Transverse colon (tissue), 4 donors: ENCODE measurements around the gene TAF1C. TPM values are rescaled to one million over a fixed set of nuclear protein-coding genes. Genes with fewer than 3 reads are reported as not detected.

Experiments
- DNase-seq: peaks from one replicate; pipeline ENCODE4 v3.0.0-alpha.2; 2019
- H3K27ac ChIP-seq, 4 donors: fragments of 200-600 bp; sonication (generic); 2 replicates each; pipeline ENCODE4 v1.5.1; 2016 to 2018; ENCODE audit warnings: inconsistent platforms in 4 of 4
- H3K27me3 ChIP-seq: fragments of 200-600 bp; sonication (generic); 2 replicates; pipeline ENCODE4 v1.5.1; 2017; ENCODE audit warnings: inconsistent platforms
- H3K36me3 ChIP-seq, 4 donors: fragments of 200-600 bp; sonication (generic); 2 replicates each; pipeline ENCODE4 v1.5.1; 2017 to 2019; ENCODE audit warnings: inconsistent platforms in 4 of 4
- H3K4me1 ChIP-seq, 4 donors: fragments of 200-600 bp; sonication (generic); 2 replicates each; pipeline ENCODE4 v1.5.1; 2017 to 2020; ENCODE audit warnings: inconsistent platforms in 4 of 4
- H3K4me3 ChIP-seq, 4 donors: fragments of 200-600 bp; sonication (generic); 1 replicate in 1 of 4; 2 replicates in 3 of 4; pipeline versions ENCODE4 v1.5.1 to v1.6.1; 2017 to 2019; ENCODE audit warnings: inconsistent platforms in 4 of 4
- H3K9me3 ChIP-seq, 2 donors: fragments of 200-600 bp; sonication (generic); 2 replicates each; pipeline ENCODE4 v1.5.1; 2017 to 2019; ENCODE audit warnings: inconsistent platforms in 2 of 2
- EP300 ChIP-seq: sonication (generic); formaldehyde crosslinking; IDR thresholded peaks from one replicate; pipeline ENCODE4 v1.6.1; 2017; ENCODE audit warnings: antibody characterized with exemption, low read depth
- POLR2A ChIP-seq: fragments of 450-650 bp; IDR thresholded peaks from one replicate; pipeline ENCODE4 v1.6.1; 2016; ENCODE audit warnings: antibody characterized with exemption, mild to moderate bottlenecking, moderate library complexity
- POLR2AphosphoS5 ChIP-seq, 3 donors: sonication (generic); formaldehyde crosslinking; IDR thresholded peaks; one replicate each; pipeline ENCODE4 v1.6.1; 2016; ENCODE audit warnings: antibody characterized with exemption in 3 of 3
- WGBS, 2 donors: methylation state at CpG; one replicate each; pipeline ENCODE4 v1.1.5; 2018; ENCODE audit warnings: low coverage in 1 of 2; 5-methylcytosine and 5-hydroxymethylcytosine counted together
- in situ Hi-C, 4 donors: fragments of 200-750 bp; cut with MboI; loops; one replicate each; pipeline versions ENCODE4 v1.15.0 to v1.15.1; 2017; ENCODE audit warnings: low sequenced_read_pairs in 3 of 4, low pct_ligation_motif_present in 1 of 4, low pct_unique_long_range_greater_than_20kb in 1 of 4
- intact Hi-C: fragments of 100-400 bp; cut with DNase I; formaldehyde crosslinking; loops from one replicate; pipeline ENCODE4 v1.15.1; 2023; ENCODE audit warnings: low total_unique reads
- total RNA-seq, 4 donors: library from RNA; depleted of rRNA; stranded (reverse); fragments of >200 nt; gene quantifications; one replicate each; pipeline ENCODE4 v1.1.0, GENCODE V29; 2016
- TF ChIP-seq, protein P1 (sequence below), 5 experiments: fragments of 200-600 bp in 3 of 5; fragments of 450-650 bp in 2 of 5; sonication (generic) in 3 of 5; IDR thresholded peaks; 1 replicate in 2 of 5; 2 replicates in 3 of 5; pipeline ENCODE4 v1.5.1; 2016 to 2017; ENCODE audit warnings: antibody characterized with exemption in 5 of 5, inconsistent platforms in 3 of 5, mild to moderate bottlenecking in 2 of 5, moderate library complexity in 1 of 5

TAF1C gene
- total RNA-seq, 4 donors from 2014 or later: 33.3 to 297 (median 54.1) TPM

DNA sequence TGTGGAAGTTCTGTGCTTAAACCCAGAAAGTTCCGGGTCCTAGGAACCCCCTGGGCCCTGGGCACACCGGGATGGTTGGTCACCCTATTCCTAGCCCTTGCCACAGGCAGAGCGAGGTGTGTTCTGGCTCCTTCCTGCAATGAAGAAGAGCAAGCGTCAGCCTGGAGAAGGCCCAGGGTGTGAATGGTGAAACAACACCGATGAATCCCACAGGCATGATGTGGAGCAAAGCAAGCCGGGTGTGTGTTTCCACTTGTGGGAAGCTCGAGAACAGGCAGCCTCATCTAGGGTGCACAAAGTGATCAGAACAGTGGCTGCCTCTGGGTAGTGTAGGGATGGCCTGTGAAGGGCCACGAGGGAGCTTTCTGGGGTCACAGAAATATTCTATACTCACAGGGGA lies 39.2 kb upstream of the TAF1C start:
- Histone ChIP-seq H3K27me3 (no peaks in the 10 kb centered on the region), H3K9me3 (no peaks in the 10 kb centered on the region), H3K27ac (no peak overlapping the region), H3K36me3 (no peaks in the 10 kb centered on the region), H3K4me1 (peaks cover 0 to 11% (median 3%) of the 10 kb centered on the region in 4 donors), H3K4me3 (no peak overlapping the region)
- WGBS, 2 donors: 74 to 90% methylated on average over 4 to 8 of the region's 8 CpGs
- intact Hi-C loops (no loop called here), in situ Hi-C loops (no loop called here)
- TF ChIP-seq POLR2A: no peak
- no peak for TF ChIP-seq EP300
- TF ChIP-seq POLR2AphosphoS5 (IDR thresholded peaks at IDR 0.05): no peak
- TF ChIP-seq, protein P1, sequence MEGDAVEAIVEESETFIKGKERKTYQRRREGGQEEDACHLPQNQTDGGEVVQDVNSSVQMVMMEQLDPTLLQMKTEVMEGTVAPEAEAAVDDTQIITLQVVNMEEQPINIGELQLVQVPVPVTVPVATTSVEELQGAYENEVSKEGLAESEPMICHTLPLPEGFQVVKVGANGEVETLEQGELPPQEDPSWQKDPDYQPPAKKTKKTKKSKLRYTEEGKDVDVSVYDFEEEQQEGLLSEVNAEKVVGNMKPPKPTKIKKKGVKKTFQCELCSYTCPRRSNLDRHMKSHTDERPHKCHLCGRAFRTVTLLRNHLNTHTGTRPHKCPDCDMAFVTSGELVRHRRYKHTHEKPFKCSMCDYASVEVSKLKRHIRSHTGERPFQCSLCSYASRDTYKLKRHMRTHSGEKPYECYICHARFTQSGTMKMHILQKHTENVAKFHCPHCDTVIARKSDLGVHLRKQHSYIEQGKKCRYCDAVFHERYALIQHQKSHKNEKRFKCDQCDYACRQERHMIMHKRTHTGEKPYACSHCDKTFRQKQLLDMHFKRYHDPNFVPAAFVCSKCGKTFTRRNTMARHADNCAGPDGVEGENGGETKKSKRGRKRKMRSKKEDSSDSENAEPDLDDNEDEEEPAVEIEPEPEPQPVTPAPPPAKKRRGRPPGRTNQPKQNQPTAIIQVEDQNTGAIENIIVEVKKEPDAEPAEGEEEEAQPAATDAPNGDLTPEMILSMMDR (IDR thresholded peaks at IDR 0.05): no peak
- DNase-seq: no peak

DNA sequence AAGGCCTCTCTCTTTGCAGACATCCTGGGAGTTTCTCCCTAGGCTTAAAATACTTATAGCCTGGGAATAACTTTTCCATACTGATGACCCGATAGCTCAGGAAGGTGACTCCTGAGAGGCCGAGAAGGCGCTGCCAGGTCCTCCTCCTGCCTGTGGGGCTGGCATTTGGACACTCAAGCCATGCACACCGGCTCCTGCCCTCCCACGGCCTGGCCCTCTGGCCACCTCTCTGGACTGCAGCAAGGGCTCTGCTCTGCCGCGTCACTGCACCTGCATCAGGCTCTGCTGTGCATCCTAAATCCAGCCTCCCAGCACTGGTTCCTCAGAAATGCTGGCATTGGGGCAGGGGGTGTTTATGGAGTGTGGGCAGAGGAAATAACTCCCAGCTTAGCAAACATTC lies 38.7 kb upstream of the TAF1C start:
- no peaks in the 10 kb centered on the region for H3K9me3 ChIP-seq
- TF ChIP-seq, protein P1 (IDR thresholded peaks at IDR 0.05): no peak
- TF ChIP-seq POLR2AphosphoS5 (IDR thresholded peaks at IDR 0.05): no peak
- no peak for TF ChIP-seq EP300
- TF ChIP-seq POLR2A: no peak
- WGBS, 2 donors: 86% methylated on average over 7 of the region's 7 CpGs; no CpG with 5 or more reads in 1 of the 2 donors
- in situ Hi-C loops (no loop called here), intact Hi-C loops (no loop called here)
- H3K4me3 ChIP-seq: no peak overlapping the region
- H3K27ac ChIP-seq: no peak overlapping the region
- peaks cover 0 to 11% (median 3%) of the 10 kb centered on the region in 4 donors for H3K4me1 ChIP-seq
- H3K27me3 ChIP-seq: no peaks in the 10 kb centered on the region
- no peaks in the 10 kb centered on the region for H3K36me3 ChIP-seq
- no peak for DNase-seq

DNA sequence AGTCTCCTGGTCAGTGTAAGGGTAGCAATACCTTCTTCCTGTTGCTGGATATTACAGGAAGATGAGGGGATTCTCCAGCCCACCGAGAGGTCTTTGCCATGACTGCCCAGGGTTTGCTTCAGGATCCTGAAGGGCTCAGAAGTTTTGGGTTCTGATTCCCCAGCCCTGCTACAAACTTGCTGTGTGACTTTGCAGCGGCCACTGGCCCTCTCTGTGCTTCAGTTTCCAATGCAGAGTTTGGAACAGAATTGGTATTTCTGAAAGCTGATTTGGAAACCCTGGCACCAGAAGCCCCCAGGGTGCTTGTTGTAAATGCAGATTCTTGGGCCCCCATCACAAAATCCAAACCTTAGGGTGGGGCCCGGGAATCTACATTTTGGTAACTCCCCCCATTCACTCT lies 38.3 kb upstream of the TAF1C start:
- no peaks in the 10 kb centered on the region for H3K27me3 ChIP-seq
- WGBS, 2 donors: 85% methylated on average over 3 of the region's 3 CpGs; no CpG with 5 or more reads in 1 of the 2 donors
- H3K36me3 ChIP-seq: no peaks in the 10 kb centered on the region
- H3K9me3 ChIP-seq: no peaks in the 10 kb centered on the region
- intact Hi-C loops: no loop called here
- TF ChIP-seq, protein P1 (IDR thresholded peaks at IDR 0.05): no peak
- no peak for TF ChIP-seq POLR2A
- DNase-seq: no peak
- in situ Hi-C loops: no loop called here
- no peak overlapping the region for H3K4me3 ChIP-seq
- peaks cover 0 to 11% (median 3%) of the 10 kb centered on the region in 4 donors for H3K4me1 ChIP-seq
- H3K27ac ChIP-seq: no peak overlapping the region

DNA sequence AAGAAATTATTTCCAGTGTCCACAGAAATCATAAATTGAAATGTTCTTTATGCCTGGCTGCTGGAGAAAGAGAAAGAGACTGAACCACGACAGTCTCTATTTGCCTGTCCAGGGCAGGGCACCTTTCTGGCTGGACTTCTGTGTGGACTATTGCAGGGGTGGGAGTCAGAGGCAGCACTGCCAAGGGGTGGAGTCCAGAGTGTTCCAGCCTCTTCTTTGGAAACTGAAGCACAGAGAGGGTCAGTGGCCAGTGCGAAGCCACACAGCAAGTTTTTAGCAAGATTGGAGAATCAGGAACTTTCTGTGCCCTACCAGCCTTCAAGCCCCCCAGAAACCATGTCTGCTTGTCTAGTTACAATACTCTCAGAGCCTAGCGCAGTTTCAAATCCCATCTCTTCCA lies 37.7 kb upstream of the TAF1C start:
- Histone ChIP-seq H3K27ac (no peak overlapping the region), H3K27me3 (no peaks in the 10 kb centered on the region), H3K9me3 (no peaks in the 10 kb centered on the region), H3K4me1 (peaks cover 0 to 11% (median 3%) of the 10 kb centered on the region in 4 donors), H3K36me3 (no peaks in the 10 kb centered on the region), H3K4me3 (no peak overlapping the region)
- TF ChIP-seq EP300 (no peak), POLR2AphosphoS5 (IDR thresholded peaks at IDR 0.05) (no peak), POLR2A (no peak)
- TF ChIP-seq, protein P1 (IDR thresholded peaks at IDR 0.05): no peak
- no peak for DNase-seq
- 83 to 88% methylated on average over 2 to 3 of the region's 3 CpGs for WGBS, 2 donors
- intact Hi-C loops (no loop called here), in situ Hi-C loops (no loop called here)
